CD4-positive, alpha-beta T cell treated with Interleukin-6 for 4 hours (primary cell): ENCODE results near the gene PRMT5.
"Not testable (repeated sequence)": the region's sequence is repeated elsewhere in the genome, so short reads cannot be mapped to it uniquely, and the experiment has no call there.

Source experiments
- DNase-seq: peaks from one replicate; pipeline ENCODE4 v3.0.0-alpha.2; 2020; ENCODE audit warnings: mixed read lengths

The PRMT5 gene

GRCh38 chr14:22929104-22929960 lies at the start of gene PRMT5:
Gene PRMT5, minus strand, starts transcription at chr14:22929376. Its CDS starts 15 bp downstream, at chr14:22929361.
- DNase-seq: peak; percentile 98

DNA sequence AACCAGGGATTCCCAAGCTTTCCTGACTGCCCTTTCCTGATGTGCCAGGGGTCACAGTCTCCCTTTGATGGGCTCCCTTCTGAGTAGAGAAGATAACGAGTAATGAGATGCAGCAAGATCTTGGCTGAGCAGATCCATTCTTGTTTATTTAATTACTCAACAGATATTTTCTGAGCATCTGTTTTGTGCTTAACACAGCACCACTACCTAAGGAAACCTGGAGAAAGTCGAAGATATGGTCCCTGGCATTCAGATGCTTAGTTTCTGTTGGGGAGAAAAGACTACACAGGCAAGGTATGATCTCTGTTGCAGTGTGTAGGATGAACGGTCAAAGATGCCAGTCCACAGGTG lies 49.3 kb upstream of the PRMT5 start:
- no peak for DNase-seq

GRCh38 chr14:22977684-22978486 lies 48.7 kb upstream of the PRMT5 start:
- DNase-seq: no peak

- DNase-seq: no peak
These were observed 48.2 kb upstream of the PRMT5 start for GRCh38 chr14:22977434-22977683.

- no peak for DNase-seq
These were observed 47.7 kb upstream of the PRMT5 start for GRCh38 chr14:22976620-22977433.

DNA sequence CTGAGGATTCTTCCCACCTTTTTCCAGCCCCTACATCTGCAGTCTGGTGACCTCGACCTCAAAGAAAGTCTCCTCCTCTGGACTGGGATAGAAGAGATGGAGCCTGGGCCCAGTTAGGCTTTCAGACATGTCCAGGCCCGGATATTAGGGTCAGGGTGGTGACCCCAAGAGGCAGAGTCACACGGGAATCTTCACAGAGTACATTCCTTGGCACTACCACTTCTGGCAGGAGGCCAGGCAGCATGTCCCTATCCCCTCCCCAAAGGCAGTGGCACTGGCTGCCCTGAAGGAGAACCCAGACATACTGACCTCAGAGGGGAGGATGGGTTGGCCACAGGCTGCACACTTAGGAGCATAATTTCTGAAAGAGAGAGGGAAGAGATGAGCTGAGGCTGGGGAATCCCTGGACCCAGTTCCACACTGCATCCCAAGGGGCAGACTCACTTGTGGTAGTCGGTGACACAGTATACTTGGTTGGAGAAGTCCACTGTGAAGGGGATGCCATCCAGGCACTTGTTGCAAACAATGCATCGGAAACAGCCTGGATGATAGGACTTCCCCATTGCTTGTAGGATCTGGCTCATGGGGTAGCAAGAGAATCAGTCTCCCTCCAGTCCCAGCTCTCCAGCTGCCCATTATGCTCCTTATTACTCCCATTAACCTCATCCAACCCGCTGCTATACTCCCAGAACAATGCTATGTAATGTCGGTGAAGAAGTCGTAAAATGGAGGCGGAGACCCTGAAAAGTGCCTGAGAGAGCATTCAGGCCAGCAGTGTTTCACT lies 45.5 kb upstream of the PRMT5 start:
- DNase-seq: no peak

DNA sequence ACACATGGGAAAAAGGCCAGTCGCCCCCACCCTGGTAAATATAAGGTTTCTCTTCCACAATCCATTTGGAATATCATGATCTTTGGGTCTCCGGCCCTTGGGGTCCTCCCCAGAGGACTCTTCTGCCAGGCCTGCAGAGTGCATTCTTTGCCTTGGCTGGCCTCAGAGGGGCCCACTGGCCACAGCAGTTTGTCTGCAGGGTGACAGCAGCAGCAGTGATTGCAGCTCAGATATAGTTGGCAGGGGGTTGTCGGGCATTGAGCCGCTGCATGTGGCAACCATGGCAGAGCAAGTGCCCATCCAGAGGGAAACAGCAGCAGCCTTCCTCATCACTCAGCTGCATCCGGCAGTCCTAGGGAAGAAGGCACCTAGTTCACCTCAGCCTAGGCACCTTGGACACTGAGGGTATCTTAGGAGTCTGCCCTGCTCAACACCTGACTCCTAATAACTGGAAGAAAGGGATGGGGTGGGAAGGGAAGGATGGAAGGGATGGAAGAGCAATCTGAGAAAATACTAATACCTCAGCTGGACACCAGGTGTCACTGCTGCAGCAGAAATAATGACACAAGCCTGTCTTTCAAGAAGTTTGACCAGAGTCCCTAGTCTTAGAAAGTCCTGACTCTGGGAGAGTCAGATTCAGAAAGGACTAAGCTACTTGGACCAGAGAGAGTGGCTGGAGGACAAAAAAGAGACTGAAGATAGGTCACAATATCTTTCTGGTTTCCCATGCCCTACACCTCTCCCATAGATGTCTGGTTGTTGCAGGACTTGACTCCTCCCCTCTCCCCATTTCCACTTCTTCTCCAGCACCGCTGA lies 44.2 kb upstream of the PRMT5 start:
- DNase-seq: peak; percentile 64

DNA sequence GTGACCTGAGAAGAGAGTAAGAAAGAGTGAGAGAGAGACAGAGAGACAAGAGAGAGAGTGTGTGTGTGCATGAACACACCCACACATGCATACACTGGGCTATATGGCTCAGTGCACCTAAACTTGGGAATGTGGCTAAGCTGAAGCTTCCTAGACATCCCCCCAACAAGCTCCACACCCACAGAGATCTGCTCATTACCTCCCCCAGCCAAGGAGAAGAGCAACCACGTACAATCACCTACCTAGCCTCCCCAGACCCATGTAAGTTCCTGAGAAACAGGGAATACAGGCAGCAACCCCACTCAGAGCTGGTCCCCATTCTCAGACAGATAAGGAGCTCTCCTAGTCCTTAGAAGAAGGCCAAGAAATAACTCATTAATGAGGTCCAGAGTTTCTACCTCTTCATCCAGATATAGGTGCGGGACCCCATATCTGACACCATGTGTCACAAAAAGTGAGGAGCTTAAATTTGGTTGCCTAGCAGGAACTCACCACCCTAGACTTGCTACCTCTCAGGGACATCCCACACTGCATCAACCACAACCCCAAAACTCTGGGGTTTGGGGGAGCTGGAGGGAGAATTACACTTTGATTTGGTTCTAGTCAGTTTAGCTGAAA lies 43.2 kb upstream of the PRMT5 start:
- no peak for DNase-seq

- DNase-seq: no peak
These were observed 42.0 kb upstream of the PRMT5 start for GRCh38 chr14:22971152-22971551.

DNA sequence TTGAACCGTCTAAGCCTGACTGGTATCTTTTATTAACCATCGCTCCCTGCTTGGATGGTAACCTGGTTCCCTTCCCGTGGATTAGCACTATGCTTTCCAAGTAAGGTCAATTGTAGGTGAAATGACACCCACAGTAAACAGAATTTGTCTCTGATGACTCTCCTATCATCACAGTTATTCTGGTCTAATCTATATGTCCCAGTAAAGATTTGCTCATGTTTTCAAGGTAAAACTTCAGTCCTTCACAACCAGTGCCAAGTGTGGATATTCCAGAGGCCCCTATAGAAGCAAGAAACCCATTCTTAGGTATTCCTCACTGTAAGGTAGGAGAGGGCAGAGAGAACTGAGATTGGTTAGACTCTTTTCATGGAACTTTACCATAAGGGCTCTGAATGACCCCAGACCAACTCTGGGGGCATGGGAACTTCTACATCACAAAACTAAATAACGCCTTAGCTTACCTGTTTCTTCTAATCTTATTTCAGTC lies 37.6 kb upstream of the PRMT5 start:
- no peak for DNase-seq

GRCh38 chr14:22965916-22966782 lies 37.0 kb upstream of the PRMT5 start:
- not testable (repeated sequence) for DNase-seq

GRCh38 chr14:22962061-22962676 lies 33.0 kb upstream of the PRMT5 start:
- no peak for DNase-seq

GRCh38 chr14:22955702-22956569 lies 26.8 kb upstream of the PRMT5 start:
- no peak for DNase-seq

- no peak for DNase-seq
These were observed 23.2 kb upstream of the PRMT5 start for GRCh38 chr14:22952418-22952817.

DNA sequence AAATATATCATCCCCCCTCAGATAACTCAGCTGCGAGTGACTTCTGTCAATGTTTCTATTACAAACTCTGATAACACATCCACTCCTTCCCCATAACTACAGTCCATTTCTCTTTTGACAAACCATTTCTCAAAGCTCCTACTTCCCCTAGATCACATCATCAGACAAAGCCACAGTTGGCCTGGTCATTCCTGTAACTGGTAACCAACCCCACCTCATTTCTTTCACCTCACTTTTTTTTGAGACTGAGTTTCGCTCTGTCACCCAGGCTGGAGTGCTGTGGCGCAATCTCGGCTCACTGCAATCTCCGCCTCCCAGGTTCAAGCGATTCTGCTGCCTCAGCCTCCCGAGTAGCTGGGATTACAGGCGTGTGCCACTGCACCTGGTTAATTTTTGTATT lies 22.6 kb upstream of the PRMT5 start:
- not testable (repeated sequence) for DNase-seq

- no peak for DNase-seq
These were observed 16.5 kb upstream of the PRMT5 start for GRCh38 chr14:22945642-22946041.

GRCh38 chr14:22939684-22940083 lies 10.5 kb upstream of the PRMT5 start:
- DNase-seq: no peak

- no peak for DNase-seq
These were observed 6.0 kb upstream of the PRMT5 start for GRCh38 chr14:22935156-22935555.

- DNase-seq: no peak
These were observed 3.0 kb upstream of the PRMT5 start for GRCh38 chr14:22932146-22932545.
